Fibroblast of villous mesenchyme (primary cell): ENCODE results near the gene SERPINA1. TPM values are rescaled to one million over a fixed set of nuclear protein-coding genes. Genes with fewer than 3 reads are reported as not detected.

Experiments used
- DNase-seq: peaks from one replicate; pipeline ENCODE4 v3.0.0-alpha.2; 2010; ENCODE audit warnings: low read depth
- H3K4me3 ChIP-seq: 2 replicates; pipeline ENCODE4 v1.5.1; 2011; ENCODE audit warnings: low read depth, mild to moderate bottlenecking, low read length
- CTCF ChIP-seq: IDR thresholded peaks from 2 replicates; pipeline ENCODE4 v1.5.1; 2012; ENCODE audit warnings: low read depth, mild to moderate bottlenecking, low read length; ENCODE audit not compliant: insufficient read depth
- total RNA-seq: library from RNA; depleted of rRNA; stranded (reverse); fragments of >200 nt; gene quantifications from 2 replicates; pipeline ENCODE4 v1.2.3, GENCODE V29; 2012

The SERPINA1 gene
- total RNA-seq, 1 donor, result not detected

- H3K4me3 ChIP-seq, result no peak overlapping the region
- DNase-seq, result no peak
- no peak for TF ChIP-seq CTCF
Measured at GRCh38 chr14:94364037-94364436, 24.4 kb downstream of the SERPINA1 start.

- TF ChIP-seq CTCF, result no peak
- H3K4me3 ChIP-seq, result no peak overlapping the region
- no peak for DNase-seq
Measured at GRCh38 chr14:94363151-94363624, 25.2 kb downstream of the SERPINA1 start.

- no peak overlapping the region for H3K4me3 ChIP-seq
- TF ChIP-seq CTCF, result no peak
- DNase-seq, result no peak
Measured at GRCh38 chr14:94362614-94363133, 25.7 kb downstream of the SERPINA1 start.

DNA sequence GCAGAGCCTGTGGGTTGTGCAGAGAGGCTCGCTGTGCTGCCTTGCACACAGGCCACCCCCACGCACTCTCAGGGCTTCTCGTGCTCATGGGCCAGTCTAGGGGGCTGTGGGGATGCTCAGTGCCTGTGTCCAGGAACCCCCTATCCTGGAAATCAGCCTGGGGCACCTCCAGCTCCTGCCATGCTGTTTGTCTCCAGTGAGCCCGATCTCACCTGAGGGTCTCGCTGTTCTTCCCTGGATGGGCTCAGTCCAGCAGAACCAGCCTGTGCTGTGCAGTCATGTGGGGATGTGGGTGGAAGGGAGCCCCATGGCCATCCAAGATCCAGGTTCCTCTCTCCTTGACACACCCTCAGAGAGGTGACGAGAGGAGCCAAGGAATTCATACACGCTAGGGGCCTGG lies 26.7 kb downstream of the SERPINA1 start:
- H3K4me3 ChIP-seq, result no peak overlapping the region
- DNase-seq, result no peak
- TF ChIP-seq CTCF, result no peak

DNA sequence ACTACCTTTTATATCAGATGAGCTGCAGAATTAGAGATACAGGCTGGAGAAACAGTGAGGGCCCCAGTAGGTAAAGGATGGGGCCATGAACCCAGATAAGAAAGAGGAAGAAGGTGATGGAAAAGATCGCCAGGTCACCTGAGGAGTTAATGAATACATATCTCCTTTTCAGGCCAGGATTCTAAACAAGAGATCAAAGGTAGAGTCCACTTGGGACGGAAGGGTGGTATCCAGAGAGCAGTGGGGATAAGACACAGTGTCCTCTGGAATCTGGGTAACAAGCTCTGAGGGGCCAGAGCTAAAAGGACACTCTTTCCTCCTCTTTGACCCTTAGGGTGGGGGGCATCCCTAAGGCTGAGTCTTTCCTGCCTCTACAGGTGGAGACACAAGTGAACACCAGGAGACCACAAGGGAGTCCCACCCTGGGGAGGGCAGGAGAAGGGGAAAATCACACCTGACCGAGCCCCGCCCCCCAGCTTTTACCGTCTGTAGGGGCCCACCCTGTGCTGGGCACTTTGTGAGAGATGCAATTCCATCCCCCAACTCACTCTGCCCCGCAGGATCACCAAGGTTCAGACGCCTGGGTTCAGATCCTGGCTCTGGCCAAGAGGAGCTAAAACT lies 27.3 kb downstream of the SERPINA1 start:
- no peak for TF ChIP-seq CTCF
- no peak for DNase-seq
- H3K4me3 ChIP-seq, result no peak overlapping the region

DNA sequence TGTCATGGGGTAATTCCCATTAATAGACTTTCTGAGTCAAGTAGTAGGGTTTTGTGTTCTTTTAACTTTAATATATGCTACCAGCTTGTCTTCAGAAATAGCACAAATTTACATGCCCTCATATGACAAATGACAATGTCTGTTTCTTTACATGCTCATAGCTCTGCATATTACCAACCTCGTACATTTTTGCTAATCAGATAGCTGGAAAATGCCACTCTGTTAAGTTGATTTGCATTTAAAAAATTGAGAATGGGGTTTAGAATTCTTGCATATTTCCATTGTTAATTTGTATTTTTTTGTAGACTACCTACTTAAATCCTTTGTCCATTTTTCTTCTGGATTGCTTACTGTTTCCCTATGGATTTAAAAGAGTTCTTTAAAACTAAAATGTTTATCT lies 31.2 kb downstream of the SERPINA1 start:
- H3K4me3 ChIP-seq, result no peak overlapping the region
- no peak for DNase-seq
- no peak for TF ChIP-seq CTCF
